A549 (cell line): ENCODE results near the gene PKHD1. TPM values are rescaled to one million over a fixed set of nuclear protein-coding genes. Genes with fewer than 3 reads are reported as not detected.

Experiments used
- ATAC-seq, 2 experiments: fragments of 200-7000 bp in 1 of 2; fragments of >200 bp in 1 of 2; cut with Nextera tagmentation in 1 of 2; cut with Tn5 transposase in 1 of 2; 3 replicates each; pipeline versions ENCODE4 v1.8.0 to v1.9.1; 2018 to 2020; ENCODE audit warnings: mild to moderate bottlenecking in 1 of 2, moderate library complexity in 1 of 2
- CTCF ChIA-PET: fragments of 300-600 bp; sonication (Branson Sonifier 250); formaldehyde crosslinking; extraction: SDS; loops from one replicate; lab custom pipeline; 2021; ENCODE audit warnings: antibody characterized with exemption, inconsistent platforms; lab: Yijun Ruan, JAX
- POLR2A ChIA-PET: fragments of 350-600 bp; formaldehyde crosslinking; extraction: SDS; loops from one replicate; lab custom pipeline; 2021; ENCODE audit warnings: antibody characterized with exemption, inconsistent platforms; lab: Yijun Ruan, JAX
- DNase-seq, 2 experiments: peaks; one replicate each; pipeline versions ENCODE4 v3.0.0 to v3.0.0-alpha.2; 2011 to 2016; ENCODE audit warnings: low read depth in 1 of 2, low spot score in 1 of 2
- FAIRE-seq: peaks from 2 replicates; lab custom pipeline; 2011; peaks lifted over from hg19 to GRCh38; lab: Jason Lieb, UNC
- H3K27ac ChIP-seq, 2 experiments: fragments of >200 bp; sonication (Bioruptor Twin); formaldehyde crosslinking; 3 replicates each; pipeline ENCODE4 v1.5.1; 2016 to 2017
- H3K4me1 ChIP-seq: fragments of >200 bp; sonication (Bioruptor Twin); formaldehyde crosslinking; 3 replicates; pipeline ENCODE4 v1.6.1; 2016
- H3K4me2 ChIP-seq: fragments of >200 bp; sonication (Bioruptor Twin); formaldehyde crosslinking; 3 replicates; pipeline ENCODE4 v1.6.1; 2016
- H3K4me3 ChIP-seq: fragments of >200 bp; sonication (Bioruptor Twin); formaldehyde crosslinking; 3 replicates; pipeline ENCODE4 v1.5.1; 2016
- H3K9me3 ChIP-seq: fragments of >200 bp; sonication (Bioruptor Twin); formaldehyde crosslinking; 3 replicates; pipeline ENCODE4 v1.6.1; 2016
- CBX2 ChIP-seq: fragments of 200-600 bp; sonication (generic); IDR thresholded peaks from 2 replicates; pipeline ENCODE4 v1.6.1; 2016; ENCODE audit warnings: low read depth, mild to moderate bottlenecking, borderline replicate concordance
- CBX8 ChIP-seq: fragments of 200-600 bp; sonication (generic); IDR thresholded peaks from 2 replicates; pipeline ENCODE4 v1.6.1; 2016
- CHD2 ChIP-seq: fragments of 150-350 bp; IDR thresholded peaks from 2 replicates; pipeline ENCODE4 v1.6.1; 2014; ENCODE audit warnings: low read length; ENCODE audit not compliant: partially characterized antibody
- EHMT2 ChIP-seq: fragments of 200-600 bp; sonication (generic); IDR thresholded peaks from 2 replicates; pipeline ENCODE4 v1.6.1; 2016; ENCODE audit warnings: antibody characterized with exemption, low read depth, mild to moderate bottlenecking, moderate library complexity
- EP300 ChIP-seq, 2 experiments: fragments of >200 bp; sonication (Bioruptor Twin); formaldehyde crosslinking; IDR thresholded peaks; 2 replicates in 1 of 2; 3 replicates in 1 of 2; pipeline ENCODE4 v1.6.1; 2016 to 2017
- HDAC2 ChIP-seq: fragments of 200-600 bp; sonication (generic); IDR thresholded peaks from 2 replicates; pipeline ENCODE4 v1.6.1; 2016
- JUN ChIP-seq, 2 experiments: fragments of >200 bp; sonication (Bioruptor Twin); formaldehyde crosslinking; IDR thresholded peaks; 2 replicates in 1 of 2; 3 replicates in 1 of 2; pipeline ENCODE4 v1.6.1; 2016 to 2017
- KDM1A ChIP-seq: fragments of 200-600 bp; sonication (generic); IDR thresholded peaks from 2 replicates; pipeline ENCODE4 v1.6.1; 2016; ENCODE audit warnings: low read depth, mild to moderate bottlenecking
- NFE2L2 ChIP-seq: fragments of 150-350 bp; conservative IDR thresholded peaks from 2 replicates; pipeline ENCODE4 v1.6.1; 2014; ENCODE audit warnings: low read length
- NR3C1 ChIP-seq: fragments of >200 bp; sonication (Bioruptor Twin); formaldehyde crosslinking; IDR thresholded peaks from 3 replicates; pipeline ENCODE4 v1.6.1; 2017
- POLR2A ChIP-seq: IDR thresholded peaks from 2 replicates; pipeline ENCODE4 v1.6.1; 2012; ENCODE audit warnings: mild to moderate bottlenecking, low read length
- RAD21 ChIP-seq, 2 experiments: fragments of >200 bp in 1 of 2; sonication (Bioruptor Twin) in 1 of 2; formaldehyde crosslinking in 1 of 2; IDR thresholded peaks in 1 of 2; conservative IDR thresholded peaks in 1 of 2; 2 replicates in 1 of 2; 3 replicates in 1 of 2; pipeline ENCODE4 v1.6.1; 2012 to 2018; ENCODE audit warnings: inconsistent platforms in 1 of 2
- RARB ChIP-seq: fragments of 250-450 bp; sonication (Bioruptor Pico); IDR thresholded peaks from 2 replicates; pipeline ENCODE4 v1.8.0; 2021; ENCODE audit warnings: mild to moderate bottlenecking, moderate library complexity
- RNF2 ChIP-seq: fragments of 200-600 bp; sonication (generic); IDR thresholded peaks from 2 replicates; pipeline ENCODE4 v1.6.1; 2016; ENCODE audit warnings: low read depth, mild to moderate bottlenecking, antibody characterized with exemption, moderate library complexity, borderline replicate concordance
- TP53 ChIP-seq: fragments of 250-450 bp; sonication (Bioruptor Pico); IDR thresholded peaks from 2 replicates; pipeline ENCODE4 v1.5.0; 2021; ENCODE audit warnings: mild to moderate bottlenecking, moderate library complexity
- ZFP36 ChIP-seq: fragments of 450-650 bp; IDR thresholded peaks from 2 replicates; pipeline ENCODE4 v1.6.1; 2014; ENCODE audit warnings: borderline replicate concordance; ENCODE audit not compliant: partially characterized antibody
- ZNF302 ChIP-seq: fragments of 250-450 bp; sonication (Bioruptor Pico); IDR thresholded peaks from 2 replicates; pipeline ENCODE4 v1.9.0; 2021; ENCODE audit warnings: inconsistent platforms, mild to moderate bottlenecking, moderate library complexity
- ZSCAN20 ChIP-seq: fragments of 250-450 bp; sonication (Bioruptor Pico); IDR thresholded peaks from 2 replicates; pipeline ENCODE4 v1.8.0; 2022; ENCODE audit warnings: mild to moderate bottlenecking, moderate library complexity
- WGBS: methylation state at CpG from one replicate; pipeline ENCODE4 v1.1.6; 2017; ENCODE audit errors: missing lambda C conversion rate; 5-methylcytosine and 5-hydroxymethylcytosine counted together
- polyA plus RNA-seq, 4 experiments: library from polyadenylated mRNA; depleted of rRNA in 3 of 4; stranded (reverse); fragments of >200 nt; fragmentation: RNase III in 1 of 4; extraction: RNeasy Plus Mini Kit Qiagen cat#74134 plus additional on column Dnase treatment in 1 of 4; gene quantifications; 2 replicates in 3 of 4; 3 replicates in 1 of 4; pipeline ENCODE4 v1.2.3, GENCODE V29; 2011 to 2017
- TF ChIP-seq, protein P1 (sequence below): IDR thresholded peaks from 2 replicates; pipeline ENCODE4 v1.6.1; 2012
- TF ChIP-seq, protein P2 (sequence below): IDR thresholded peaks from 2 replicates; pipeline ENCODE4 v1.6.1; 2012
- TF ChIP-seq, protein P3 (sequence below): fragments of >200 bp; sonication (Bioruptor Twin); formaldehyde crosslinking; IDR thresholded peaks from 3 replicates; pipeline ENCODE4 v1.6.1; 2016
- TF ChIP-seq, protein P4 (sequence below): fragments of >200 bp; sonication (Bioruptor Twin); formaldehyde crosslinking; IDR thresholded peaks from 3 replicates; pipeline ENCODE4 v1.5.1; 2016
- TF ChIP-seq, protein P5 (sequence below): fragments of 250-450 bp; sonication (Bioruptor Pico); IDR thresholded peaks from 2 replicates; pipeline ENCODE4 v1.5.0; 2021; ENCODE audit warnings: mild to moderate bottlenecking, moderate library complexity, borderline replicate concordance
- TF ChIP-seq, protein P6 (sequence below): fragments of 150-350 bp; IDR thresholded peaks from 2 replicates; pipeline ENCODE4 v1.6.1; 2014; ENCODE audit warnings: low read depth, mild to moderate bottlenecking, low read length

Gene PKHD1
- polyA plus RNA-seq, 2 of the 4 experiments (the other 2 are of a cell fraction): not detected

DNA sequence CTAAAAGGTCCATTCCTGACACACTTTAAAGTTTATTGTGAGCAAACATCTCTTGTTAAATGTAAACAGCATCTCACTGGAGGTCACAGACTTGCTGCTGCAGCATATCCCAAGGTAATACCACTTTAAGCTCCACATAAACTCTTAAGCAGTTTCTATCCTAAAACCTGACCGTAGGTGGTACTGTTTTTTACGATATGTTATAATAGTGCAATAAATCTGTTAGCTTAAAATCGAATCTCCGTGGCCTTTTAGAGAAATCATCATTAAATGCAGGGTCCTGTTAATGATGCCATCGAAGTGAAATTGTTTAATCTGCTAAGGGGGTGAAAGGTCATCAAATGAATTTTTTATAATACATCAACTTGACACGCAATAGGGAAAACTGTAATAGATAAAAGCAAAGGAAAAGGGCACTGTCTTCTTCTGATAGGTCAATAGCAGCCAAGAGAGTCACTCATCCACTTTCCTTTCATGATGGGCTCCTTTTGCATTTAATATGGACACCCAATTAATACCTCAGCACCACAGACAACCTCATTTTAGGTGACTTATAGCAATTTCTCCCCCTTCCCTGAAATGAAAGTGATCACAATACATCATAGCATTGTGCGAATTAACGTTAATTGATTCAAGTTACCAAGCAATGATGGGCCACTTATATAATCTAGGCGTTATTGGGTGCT is 436.1 kb downstream of the PKHD1 start:
- Histone ChIP-seq H3K4me1 (no peaks in the 10 kb centered on the region), H3K4me3 (no peak overlapping the region), H3K27ac (no peak overlapping the region), H3K4me2 (no peak overlapping the region), H3K9me3 (no peaks in the 10 kb centered on the region)
- ATAC-seq (no peak), FAIRE-seq (no peak), DNase-seq (no peak)
- ChIA-PET POLR2A (no interaction called here), CTCF (no interaction called here)
- TF ChIP-seq RAD21 (conservative IDR thresholded peaks at IDR 0.05 in 1 of 2, IDR thresholded peaks at IDR 0.05 in 1 of 2) (no peak), CBX2 (no peak), ZFP36 (no peak), CHD2 (no peak), RNF2 (no peak), EP300 (IDR thresholded peaks at IDR 0.05) (no peak), ZSCAN20 (CRISPR knock-in tag) (no peak), NR3C1 (no peak), NFE2L2 (no peak), EHMT2 (no peak)
- TF ChIP-seq, protein P1, sequence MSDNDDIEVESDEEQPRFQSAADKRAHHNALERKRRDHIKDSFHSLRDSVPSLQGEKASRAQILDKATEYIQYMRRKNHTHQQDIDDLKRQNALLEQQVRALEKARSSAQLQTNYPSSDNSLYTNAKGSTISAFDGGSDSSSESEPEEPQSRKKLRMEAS: no peak
- TF ChIP-seq, protein P2, sequence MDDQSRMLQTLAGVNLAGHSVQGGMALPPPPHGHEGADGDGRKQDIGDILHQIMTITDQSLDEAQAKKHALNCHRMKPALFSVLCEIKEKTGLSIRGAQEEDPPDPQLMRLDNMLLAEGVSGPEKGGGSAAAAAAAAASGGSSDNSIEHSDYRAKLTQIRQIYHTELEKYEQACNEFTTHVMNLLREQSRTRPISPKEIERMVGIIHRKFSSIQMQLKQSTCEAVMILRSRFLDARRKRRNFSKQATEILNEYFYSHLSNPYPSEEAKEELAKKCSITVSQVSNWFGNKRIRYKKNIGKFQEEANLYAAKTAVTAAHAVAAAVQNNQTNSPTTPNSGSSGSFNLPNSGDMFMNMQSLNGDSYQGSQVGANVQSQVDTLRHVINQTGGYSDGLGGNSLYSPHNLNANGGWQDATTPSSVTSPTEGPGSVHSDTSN: no peak
- WGBS: 8% methylated on average over 9 of the region's 9 CpGs

DNA sequence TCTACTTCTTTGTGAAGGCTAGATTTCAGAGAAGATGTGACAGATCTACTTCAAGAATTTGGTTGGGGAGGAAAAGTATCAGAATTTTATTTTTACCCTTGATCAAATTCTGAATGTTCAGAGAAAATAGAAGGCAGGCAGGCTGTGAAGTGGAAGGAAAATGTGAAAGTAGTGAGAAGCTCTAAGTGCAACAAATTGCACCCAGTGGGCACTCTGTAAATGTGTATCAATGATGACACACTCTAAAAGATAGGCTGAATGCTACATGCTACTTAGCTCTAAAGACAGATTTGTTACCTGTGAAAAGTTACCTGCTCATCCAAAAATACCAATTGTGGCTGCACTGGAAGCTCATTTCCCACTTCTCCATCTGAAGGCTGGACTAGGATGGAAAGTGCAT is 438.6 kb downstream of the PKHD1 start:
- ChIA-PET CTCF (no interaction called here), POLR2A (no interaction called here)
- Histone ChIP-seq H3K4me2 (no peak overlapping the region), H3K4me1 (no peaks in the 10 kb centered on the region), H3K4me3 (no peak overlapping the region), H3K9me3 (no peaks in the 10 kb centered on the region), H3K27ac (no peak overlapping the region)
- no peak for ATAC-seq
- DNase-seq: no peak
- no peak for FAIRE-seq
- TF ChIP-seq RARB (CRISPR knock-in tag) (no peak), TP53 (CRISPR knock-in tag) (no peak), CHD2 (no peak), CBX8 (no peak), KDM1A (no peak), JUN (IDR thresholded peaks at IDR 0.05) (no peak), HDAC2 (no peak), ZNF302 (no peak), ZSCAN20 (CRISPR knock-in tag) (no peak), POLR2A (no peak)
- TF ChIP-seq, protein P1: no peak
- TF ChIP-seq, protein P3, sequence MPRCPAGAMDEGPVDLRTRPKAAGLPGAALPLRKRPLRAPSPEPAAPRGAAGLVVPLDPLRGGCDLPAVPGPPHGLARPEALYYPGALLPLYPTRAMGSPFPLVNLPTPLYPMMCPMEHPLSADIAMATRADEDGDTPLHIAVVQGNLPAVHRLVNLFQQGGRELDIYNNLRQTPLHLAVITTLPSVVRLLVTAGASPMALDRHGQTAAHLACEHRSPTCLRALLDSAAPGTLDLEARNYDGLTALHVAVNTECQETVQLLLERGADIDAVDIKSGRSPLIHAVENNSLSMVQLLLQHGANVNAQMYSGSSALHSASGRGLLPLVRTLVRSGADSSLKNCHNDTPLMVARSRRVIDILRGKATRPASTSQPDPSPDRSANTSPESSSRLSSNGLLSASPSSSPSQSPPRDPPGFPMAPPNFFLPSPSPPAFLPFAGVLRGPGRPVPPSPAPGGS: no peak
- TF ChIP-seq, protein P4, sequence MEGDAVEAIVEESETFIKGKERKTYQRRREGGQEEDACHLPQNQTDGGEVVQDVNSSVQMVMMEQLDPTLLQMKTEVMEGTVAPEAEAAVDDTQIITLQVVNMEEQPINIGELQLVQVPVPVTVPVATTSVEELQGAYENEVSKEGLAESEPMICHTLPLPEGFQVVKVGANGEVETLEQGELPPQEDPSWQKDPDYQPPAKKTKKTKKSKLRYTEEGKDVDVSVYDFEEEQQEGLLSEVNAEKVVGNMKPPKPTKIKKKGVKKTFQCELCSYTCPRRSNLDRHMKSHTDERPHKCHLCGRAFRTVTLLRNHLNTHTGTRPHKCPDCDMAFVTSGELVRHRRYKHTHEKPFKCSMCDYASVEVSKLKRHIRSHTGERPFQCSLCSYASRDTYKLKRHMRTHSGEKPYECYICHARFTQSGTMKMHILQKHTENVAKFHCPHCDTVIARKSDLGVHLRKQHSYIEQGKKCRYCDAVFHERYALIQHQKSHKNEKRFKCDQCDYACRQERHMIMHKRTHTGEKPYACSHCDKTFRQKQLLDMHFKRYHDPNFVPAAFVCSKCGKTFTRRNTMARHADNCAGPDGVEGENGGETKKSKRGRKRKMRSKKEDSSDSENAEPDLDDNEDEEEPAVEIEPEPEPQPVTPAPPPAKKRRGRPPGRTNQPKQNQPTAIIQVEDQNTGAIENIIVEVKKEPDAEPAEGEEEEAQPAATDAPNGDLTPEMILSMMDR: no peak
- TF ChIP-seq, protein P5, sequence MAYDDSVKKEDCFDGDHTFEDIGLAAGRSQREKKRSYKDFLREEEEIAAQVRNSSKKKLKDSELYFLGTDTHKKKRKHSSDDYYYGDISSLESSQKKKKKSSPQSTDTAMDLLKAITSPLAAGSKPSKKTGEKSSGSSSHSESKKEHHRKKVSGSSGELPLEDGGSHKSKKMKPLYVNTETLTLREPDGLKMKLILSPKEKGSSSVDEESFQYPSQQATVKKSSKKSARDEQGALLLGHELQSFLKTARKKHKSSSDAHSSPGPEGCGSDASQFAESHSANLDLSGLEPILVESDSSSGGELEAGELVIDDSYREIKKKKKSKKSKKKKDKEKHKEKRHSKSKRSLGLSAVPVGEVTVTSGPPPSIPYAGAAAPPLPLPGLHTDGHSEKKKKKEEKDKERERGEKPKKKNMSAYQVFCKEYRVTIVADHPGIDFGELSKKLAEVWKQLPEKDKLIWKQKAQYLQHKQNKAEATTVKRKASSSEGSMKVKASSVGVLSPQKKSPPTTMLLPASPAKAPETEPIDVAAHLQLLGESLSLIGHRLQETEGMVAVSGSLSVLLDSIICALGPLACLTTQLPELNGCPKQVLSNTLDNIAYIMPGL (CRISPR knock-in tag): no peak
- TF ChIP-seq, protein P6, sequence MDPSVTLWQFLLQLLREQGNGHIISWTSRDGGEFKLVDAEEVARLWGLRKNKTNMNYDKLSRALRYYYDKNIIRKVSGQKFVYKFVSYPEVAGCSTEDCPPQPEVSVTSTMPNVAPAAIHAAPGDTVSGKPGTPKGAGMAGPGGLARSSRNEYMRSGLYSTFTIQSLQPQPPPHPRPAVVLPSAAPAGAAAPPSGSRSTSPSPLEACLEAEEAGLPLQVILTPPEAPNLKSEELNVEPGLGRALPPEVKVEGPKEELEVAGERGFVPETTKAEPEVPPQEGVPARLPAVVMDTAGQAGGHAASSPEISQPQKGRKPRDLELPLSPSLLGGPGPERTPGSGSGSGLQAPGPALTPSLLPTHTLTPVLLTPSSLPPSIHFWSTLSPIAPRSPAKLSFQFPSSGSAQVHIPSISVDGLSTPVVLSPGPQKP: no peak
